Lower leg skin (tissue), 4 donors: ENCODE data around the gene ABCG1. TPM values are rescaled to one million over a fixed set of nuclear protein-coding genes. Genes with fewer than 3 reads are reported as not detected.

ENCODE experiments used
- DNase-seq, 2 donors: peaks; one replicate each; pipeline ENCODE4 v3.0.0-alpha.2; 2019; ENCODE audit warnings: low spot score in 2 of 2
- H3K4me3 ChIP-seq: fragments of 200-600 bp; sonication (generic); 2 replicates; pipeline ENCODE4 v1.5.1; 2017; ENCODE audit warnings: mild to moderate bottlenecking, low read depth; ENCODE audit not compliant: poor library complexity, severe bottlenecking
- CTCF ChIP-seq, 3 donors: fragments of 450-650 bp; IDR thresholded peaks; one replicate each; pipeline ENCODE4 v1.5.1; 2016; ENCODE audit warnings: antibody characterized with exemption in 3 of 3, mild to moderate bottlenecking in 3 of 3, moderate library complexity in 2 of 3
- POLR2A ChIP-seq, 2 donors: fragments of 450-650 bp; IDR thresholded peaks; one replicate each; pipeline ENCODE4 v1.6.1; 2016 to 2017; ENCODE audit warnings: antibody characterized with exemption in 2 of 2, mild to moderate bottlenecking in 1 of 2, moderate library complexity in 1 of 2
- WGBS, 2 donors: methylation state at CpG; one replicate each; pipeline ENCODE4 v1.1.5; 2018; 5-methylcytosine and 5-hydroxymethylcytosine counted together
- intact Hi-C: fragments of 100-400 bp; cut with DNase I; formaldehyde crosslinking; loops from one replicate; pipeline ENCODE4 v1.15.0; 2023; ENCODE audit warnings: low total_unique reads
- total RNA-seq, 4 donors: library from RNA; depleted of rRNA; stranded (reverse); fragments of >200 nt; gene quantifications; one replicate each; pipeline ENCODE4 v1.1.0, GENCODE V29; 2016

The ABCG1 gene
- total RNA-seq, 4 donors from 2014 or later: 49.4 to 80.2 (median 52.7) TPM

GRCh38 chr21:42201615-42202161 lies 17.3 kb upstream of the ABCG1 start:
- TF ChIP-seq CTCF (IDR thresholded peaks at IDR 0.05) (no peak), POLR2A (IDR thresholded peaks at IDR 0.05) (no peak)
- DNase-seq: peak in 1 of 2 donors; percentile 78
- 68 to 76% methylated on average over 11 of the region's 11 CpGs for WGBS, 2 donors
- no peak overlapping the region for H3K4me3 ChIP-seq
- intact Hi-C loops: no loop called here

- 85 to 88% methylated on average over 10 of the region's 10 CpGs for WGBS, 2 donors
- intact Hi-C loops: no loop called here
- H3K4me3 ChIP-seq: no peak overlapping the region
- TF ChIP-seq POLR2A (IDR thresholded peaks at IDR 0.05) (no peak), CTCF (IDR thresholded peaks at IDR 0.05) (no peak)
- DNase-seq: peak in 1 of 2 donors; percentile 53
Observed at GRCh38 chr21:42202321-42202720, 16.6 kb upstream of the ABCG1 start.

- WGBS, 2 donors: 90 to 91% methylated on average over 5 of the region's 5 CpGs
- H3K4me3 ChIP-seq: no peak overlapping the region
- intact Hi-C loops: no loop called here
- DNase-seq: no peak
- TF ChIP-seq POLR2A (IDR thresholded peaks at IDR 0.05) (no peak), CTCF (IDR thresholded peaks at IDR 0.05) (no peak)
Observed at GRCh38 chr21:42203321-42203720, 15.6 kb upstream of the ABCG1 start.

- DNase-seq: no peak
- no peak overlapping the region for H3K4me3 ChIP-seq
- WGBS, 2 donors: 54 to 56% methylated on average over 1 of the region's 1 CpG
- no peak for TF ChIP-seq POLR2A (IDR thresholded peaks at IDR 0.05)
- no peak for TF ChIP-seq CTCF (IDR thresholded peaks at IDR 0.05)
- intact Hi-C loops: no loop called here
Observed at GRCh38 chr21:42203936-42204335, 15.0 kb upstream of the ABCG1 start.

GRCh38 chr21:42207426-42207825 lies 11.5 kb upstream of the ABCG1 start:
- intact Hi-C loops: no loop called here
- WGBS, 2 donors: 45 to 81% methylated on average over 2 of the region's 2 CpGs
- TF ChIP-seq CTCF (IDR thresholded peaks at IDR 0.05) (no peak), POLR2A (IDR thresholded peaks at IDR 0.05) (no peak)
- no peak overlapping the region for H3K4me3 ChIP-seq
- peak in 1 of 2 donors; percentile 34 for DNase-seq

- intact Hi-C loops: no loop called here
- TF ChIP-seq POLR2A (IDR thresholded peaks at IDR 0.05) (no peak), CTCF (IDR thresholded peaks at IDR 0.05) (no peak)
- H3K4me3 ChIP-seq: no peak overlapping the region
- no peak for DNase-seq
Observed at GRCh38 chr21:42208036-42208435, 10.9 kb upstream of the ABCG1 start.
